Mesendoderm (in vitro differentiated cells): Measurements from ENCODE around the gene AGTR1.

Source experiments
- DNase-seq: peaks from one replicate; pipeline ENCODE4 v3.0.0; 2013
- H2AK5ac ChIP-seq: 2 replicates; pipeline ENCODE4 v1.6.1; 2013; ENCODE audit warnings: low read length, inconsistent platforms
- H2BK120ac ChIP-seq: 2 replicates; pipeline ENCODE4 v1.6.1; 2013; ENCODE audit warnings: low read depth, mild to moderate bottlenecking, low read length, moderate library complexity, mixed read lengths
- H2BK15ac ChIP-seq: replicated peaks from 2 replicates; pipeline ENCODE4 v1.6.1; 2013; ENCODE audit warnings: low read depth, mild to moderate bottlenecking, moderate library complexity
- H2BK5ac ChIP-seq: 2 replicates; pipeline ENCODE4 v1.6.1; 2013; ENCODE audit warnings: low read length, inconsistent platforms
- H3K18ac ChIP-seq: 2 replicates; pipeline ENCODE4 v1.6.1; 2013; ENCODE audit warnings: mild to moderate bottlenecking, low read length, mixed read lengths
- H3K23ac ChIP-seq: one replicate; pipeline ENCODE4 v1.6.1; 2013; ENCODE audit warnings: low read length
- H3K27ac ChIP-seq: 2 replicates; pipeline ENCODE4 v1.5.1; 2013; ENCODE audit warnings: low read depth, mild to moderate bottlenecking, inconsistent platforms, low read length, moderate library complexity
- H3K27me3 ChIP-seq: 2 replicates; pipeline ENCODE4 v1.6.1; 2013; ENCODE audit warnings: low read length, control low read depth, mild to moderate bottlenecking, inconsistent platforms; ENCODE audit not compliant: insufficient read depth, poor library complexity
- H3K36me3 ChIP-seq: 2 replicates; pipeline ENCODE4 v1.6.1; 2013; ENCODE audit warnings: low read length, inconsistent platforms; ENCODE audit not compliant: control insufficient read depth, insufficient read depth
- H3K4ac ChIP-seq: one replicate; pipeline ENCODE4 v1.6.1; 2013; ENCODE audit warnings: low read depth, mild to moderate bottlenecking, low read length, moderate library complexity
- H3K4me1 ChIP-seq: 2 replicates; pipeline ENCODE4 v1.6.1; 2013; ENCODE audit warnings: low read depth, low read length, inconsistent platforms; ENCODE audit not compliant: control insufficient read depth
- H3K4me2 ChIP-seq: 2 replicates; pipeline ENCODE4 v1.6.1; 2013; ENCODE audit warnings: low read length
- H3K4me3 ChIP-seq: 2 replicates; pipeline ENCODE4 v1.5.1; 2013; ENCODE audit warnings: mild to moderate bottlenecking, low read length
- H3K56ac ChIP-seq: one replicate; pipeline ENCODE4 v1.6.1; 2013; ENCODE audit warnings: low read length
- H3K79me1 ChIP-seq: 2 replicates; pipeline ENCODE4 v1.6.1; 2013; ENCODE audit warnings: low read length, inconsistent platforms
- H3K79me2 ChIP-seq: 2 replicates; pipeline ENCODE4 v1.6.1; 2013; ENCODE audit warnings: mild to moderate bottlenecking, low read length; ENCODE audit not compliant: control insufficient read depth, insufficient read depth
- H3K9ac ChIP-seq: 2 replicates; pipeline ENCODE4 v1.6.1; 2013; ENCODE audit warnings: low read length, inconsistent platforms
- H4K5ac ChIP-seq: one replicate; pipeline ENCODE4 v1.6.1; 2013; ENCODE audit warnings: low read length
- H4K8ac ChIP-seq: one replicate; pipeline ENCODE4 v1.6.1; 2013; ENCODE audit warnings: low read depth, mild to moderate bottlenecking, control low read depth, low read length, moderate library complexity
- WGBS: extraction: QIAGEN DNeasy Blood & Tissue Kit; methylation state at CpG from one replicate; pipeline ENCODE4 v1.1.7; 2013; ENCODE audit warnings: low lambda C conversion rate, missing lambda C conversion rate; ENCODE audit not compliant: insufficient coverage; ENCODE audit errors: extremely low coverage; 5-methylcytosine and 5-hydroxymethylcytosine counted together

The AGTR1 gene

DNA sequence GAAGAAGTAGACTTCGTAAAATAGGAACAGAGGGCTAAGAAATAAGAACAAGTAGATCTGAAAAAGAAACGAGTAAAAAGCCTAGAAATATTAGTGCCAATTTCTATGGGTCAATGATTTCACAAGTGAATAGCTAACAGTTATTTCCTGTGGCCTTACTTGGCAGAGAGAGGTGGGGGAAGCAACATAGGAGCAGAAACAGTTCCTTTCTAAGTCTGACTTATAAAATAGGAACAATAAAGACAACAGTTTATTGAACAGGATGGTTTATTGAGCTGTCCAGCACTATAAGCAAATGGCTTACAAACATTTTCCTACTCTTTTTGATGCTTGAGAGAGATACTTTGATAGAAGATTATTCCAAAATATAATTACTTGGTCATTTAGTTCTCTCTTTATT is 37.9 kb downstream of the AGTR1 start:
- Histone ChIP-seq H3K27ac (no peak overlapping the region), H3K4me3 (no peak overlapping the region), H3K79me1 (no peaks in the 10 kb centered on the region), H3K9ac (no peak overlapping the region), H4K8ac (no peak overlapping the region), H3K56ac (no peak overlapping the region), H3K4me2 (no peak overlapping the region), H2BK120ac (no peak overlapping the region), H3K27me3 (no peaks in the 10 kb centered on the region), H2BK5ac (no peak overlapping the region), H3K18ac (no peak overlapping the region), H4K5ac (no peak overlapping the region), H3K79me2 (no peaks in the 10 kb centered on the region), H3K4me1 (no peaks in the 10 kb centered on the region), H3K4ac (no peak overlapping the region), H3K23ac (no peak overlapping the region), H3K36me3 (no peaks in the 10 kb centered on the region), H2AK5ac (no peak overlapping the region), H2BK15ac (no peak overlapping the region)
- WGBS = no CpG with 5 or more reads among the region's 2 CpGs
- no peak for DNase-seq

- Histone ChIP-seq H4K5ac (no peak overlapping the region), H2AK5ac (no peak overlapping the region), H2BK15ac (no peak overlapping the region), H2BK120ac (no peak overlapping the region), H3K4me1 (no peaks in the 10 kb centered on the region), H3K79me1 (no peaks in the 10 kb centered on the region), H3K9ac (no peak overlapping the region), H3K23ac (no peak overlapping the region), H3K56ac (no peak overlapping the region), H4K8ac (no peak overlapping the region), H3K18ac (no peak overlapping the region), H3K4me2 (no peak overlapping the region), H3K4me3 (no peak overlapping the region), H3K79me2 (no peaks in the 10 kb centered on the region), H3K27ac (no peak overlapping the region), H3K27me3 (no peaks in the 10 kb centered on the region), H3K36me3 (no peaks in the 10 kb centered on the region), H3K4ac (no peak overlapping the region), H2BK5ac (no peak overlapping the region)
- DNase-seq = no peak
- no CpG with 5 or more reads among the region's 3 CpGs for WGBS
Observed at GRCh38 chr3:148736086-148736485, 38.4 kb downstream of the AGTR1 start.

GRCh38 chr3:148737104-148737530 is 39.4 kb downstream of the AGTR1 start:
- no peak overlapping the region for H3K23ac ChIP-seq
- H3K4me3 ChIP-seq = no peak overlapping the region
- no peak overlapping the region for H2BK120ac ChIP-seq
- no peak overlapping the region for H4K5ac ChIP-seq
- H2BK5ac ChIP-seq = no peak overlapping the region
- no peak overlapping the region for H3K9ac ChIP-seq
- H2BK15ac ChIP-seq = no peak overlapping the region
- WGBS = no CpG with 5 or more reads among the region's 2 CpGs
- no peaks in the 10 kb centered on the region for H3K4me1 ChIP-seq
- no peak for DNase-seq
- no peaks in the 10 kb centered on the region for H3K79me2 ChIP-seq
- no peaks in the 10 kb centered on the region for H3K79me1 ChIP-seq
- H3K4me2 ChIP-seq = no peak overlapping the region
- no peaks in the 10 kb centered on the region for H3K27me3 ChIP-seq
- no peak overlapping the region for H3K27ac ChIP-seq
- no peak overlapping the region for H4K8ac ChIP-seq
- no peaks in the 10 kb centered on the region for H3K36me3 ChIP-seq
- H2AK5ac ChIP-seq = no peak overlapping the region
- H3K18ac ChIP-seq = no peak overlapping the region
- no peak overlapping the region for H3K4ac ChIP-seq
- H3K56ac ChIP-seq = no peak overlapping the region

GRCh38 chr3:148739720-148740119 is 42.0 kb downstream of the AGTR1 start:
- DNase-seq = no peak
- Histone ChIP-seq H4K5ac (no peak overlapping the region), H3K4me1 (no peaks in the 10 kb centered on the region), H3K4me3 (no peak overlapping the region), H3K36me3 (no peaks in the 10 kb centered on the region), H3K27me3 (no peaks in the 10 kb centered on the region), H3K18ac (no peak overlapping the region), H2AK5ac (no peak overlapping the region), H3K79me2 (no peaks in the 10 kb centered on the region), H3K27ac (no peak overlapping the region), H3K4me2 (no peak overlapping the region), H2BK5ac (no peak overlapping the region), H2BK120ac (no peak overlapping the region), H4K8ac (no peak overlapping the region), H3K56ac (no peak overlapping the region), H3K23ac (no peak overlapping the region), H2BK15ac (no peak overlapping the region), H3K9ac (no peak overlapping the region), H3K4ac (no peak overlapping the region), H3K79me1 (no peaks in the 10 kb centered on the region)
- no CpG with 5 or more reads among the region's 1 CpG for WGBS

DNA sequence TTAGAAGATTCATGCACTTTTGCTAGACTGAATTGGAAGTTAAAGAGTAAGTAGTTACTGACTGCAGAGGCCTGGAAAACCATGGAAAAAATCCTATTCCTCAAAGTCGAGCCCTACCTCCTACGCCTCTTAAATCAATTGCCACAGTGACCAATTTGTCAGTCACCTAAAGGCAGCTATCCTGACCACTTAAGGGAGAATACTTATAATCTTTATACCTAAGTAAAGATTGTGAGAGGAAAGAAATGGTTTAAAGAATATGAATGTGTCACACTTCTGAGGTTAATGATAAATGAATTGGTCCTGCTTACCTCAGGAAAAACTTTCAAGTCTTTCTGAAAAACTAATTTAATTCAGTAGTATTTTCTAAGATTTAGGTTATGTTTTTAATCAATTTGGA is 42.6 kb downstream of the AGTR1 start:
- H2BK5ac ChIP-seq = no peak overlapping the region
- no peak overlapping the region for H3K4ac ChIP-seq
- no peak overlapping the region for H3K27ac ChIP-seq
- DNase-seq = no peak
- no peak overlapping the region for H3K23ac ChIP-seq
- no peaks in the 10 kb centered on the region for H3K27me3 ChIP-seq
- no peaks in the 10 kb centered on the region for H3K36me3 ChIP-seq
- H2BK15ac ChIP-seq = no peak overlapping the region
- H3K9ac ChIP-seq = no peak overlapping the region
- no peaks in the 10 kb centered on the region for H3K79me2 ChIP-seq
- H3K79me1 ChIP-seq = no peaks in the 10 kb centered on the region
- H3K4me2 ChIP-seq = no peak overlapping the region
- H4K5ac ChIP-seq = no peak overlapping the region
- H2BK120ac ChIP-seq = no peak overlapping the region
- no peak overlapping the region for H3K4me3 ChIP-seq
- no peak overlapping the region for H2AK5ac ChIP-seq
- no peak overlapping the region for H3K56ac ChIP-seq
- H3K4me1 ChIP-seq = no peaks in the 10 kb centered on the region
- H3K18ac ChIP-seq = no peak overlapping the region
- no peak overlapping the region for H4K8ac ChIP-seq
- WGBS = no CpG with 5 or more reads among the region's 2 CpGs

- Histone ChIP-seq H4K8ac (no peak overlapping the region), H2BK120ac (no peak overlapping the region), H3K4ac (no peak overlapping the region), H2BK5ac (no peak overlapping the region), H3K36me3 (no peaks in the 10 kb centered on the region), H3K27me3 (no peaks in the 10 kb centered on the region), H3K79me2 (no peaks in the 10 kb centered on the region), H3K9ac (no peak overlapping the region), H3K4me3 (no peak overlapping the region), H3K4me2 (no peak overlapping the region), H3K27ac (no peak overlapping the region), H3K18ac (no peak overlapping the region), H2BK15ac (no peak overlapping the region), H2AK5ac (no peak overlapping the region), H3K56ac (no peak overlapping the region), H3K4me1 (no peaks in the 10 kb centered on the region), H3K79me1 (no peaks in the 10 kb centered on the region), H3K23ac (no peak overlapping the region), H4K5ac (no peak overlapping the region)
- DNase-seq = no peak
- no CpG with 5 or more reads among the region's 10 CpGs for WGBS
Observed at GRCh38 chr3:148741219-148741618, 43.5 kb downstream of the AGTR1 start.
